Stimulated activated CD8-positive, alpha-beta memory T cell treated with anti-CD3 and anti-CD28 coated beads, Interleukin-4, amount 100 ng/mL, for 48 hours (primary cell): Measurements from ENCODE around the gene RPF1.
A peak's percentile ranks its signal among the peaks of the same experiment; 100 is the strongest.
"Not testable (repeated sequence)": the region's sequence is repeated elsewhere in the genome, so short reads cannot be mapped to it uniquely, and the experiment has no call there.

ENCODE experiments used
- DNase-seq: peaks from one replicate; pipeline ENCODE4 v3.0.0-alpha.2; 2020

Gene RPF1

GRCh38 chr1:84493747-84494146 is 14.7 kb downstream of the RPF1 start:
- DNase-seq = no peak

DNA sequence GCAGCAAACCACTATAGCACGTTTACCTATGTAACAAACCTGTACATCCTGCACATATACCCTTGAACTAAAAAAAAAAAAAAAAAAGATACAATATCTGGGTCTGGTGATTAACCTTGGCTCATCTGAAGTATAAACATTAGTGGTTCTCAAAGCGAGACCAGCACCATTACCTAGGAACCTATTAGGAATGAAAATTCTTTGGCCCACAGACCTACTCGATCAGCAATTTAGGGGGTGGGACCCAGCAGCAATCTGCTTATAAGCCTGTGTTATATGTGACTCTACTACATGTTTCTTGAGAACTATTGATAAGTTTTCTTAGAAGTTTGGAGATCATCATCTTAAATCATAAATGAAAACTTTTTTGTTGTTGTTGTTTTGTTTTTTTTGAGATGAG is 17.4 kb downstream of the RPF1 start:
- no peak for DNase-seq

- no peak for DNase-seq
These were observed 18.7 kb downstream of the RPF1 start for GRCh38 chr1:84497631-84498275.

DNA sequence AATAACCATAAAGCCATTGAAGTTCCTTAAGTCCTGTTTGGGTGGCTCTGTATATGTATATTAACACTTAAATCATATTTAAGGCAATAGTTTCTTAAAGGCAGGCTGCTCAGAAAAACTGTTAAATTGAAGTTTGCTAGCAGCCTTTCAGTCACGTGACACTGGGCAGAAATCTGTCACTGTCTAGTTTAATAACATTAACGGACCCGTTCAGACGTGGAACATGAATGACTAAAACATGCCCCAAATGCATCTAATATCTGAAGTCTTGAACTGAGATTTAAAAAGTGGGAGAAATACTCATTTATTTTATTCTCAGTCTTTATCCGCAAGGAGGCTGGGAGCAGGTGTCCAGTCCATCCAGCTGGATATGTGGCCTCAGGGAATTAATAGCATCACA is 23.9 kb downstream of the RPF1 start:
- DNase-seq = no peak

- DNase-seq = no peak
These were observed 25.8 kb downstream of the RPF1 start for GRCh38 chr1:84504580-84505492.

DNA sequence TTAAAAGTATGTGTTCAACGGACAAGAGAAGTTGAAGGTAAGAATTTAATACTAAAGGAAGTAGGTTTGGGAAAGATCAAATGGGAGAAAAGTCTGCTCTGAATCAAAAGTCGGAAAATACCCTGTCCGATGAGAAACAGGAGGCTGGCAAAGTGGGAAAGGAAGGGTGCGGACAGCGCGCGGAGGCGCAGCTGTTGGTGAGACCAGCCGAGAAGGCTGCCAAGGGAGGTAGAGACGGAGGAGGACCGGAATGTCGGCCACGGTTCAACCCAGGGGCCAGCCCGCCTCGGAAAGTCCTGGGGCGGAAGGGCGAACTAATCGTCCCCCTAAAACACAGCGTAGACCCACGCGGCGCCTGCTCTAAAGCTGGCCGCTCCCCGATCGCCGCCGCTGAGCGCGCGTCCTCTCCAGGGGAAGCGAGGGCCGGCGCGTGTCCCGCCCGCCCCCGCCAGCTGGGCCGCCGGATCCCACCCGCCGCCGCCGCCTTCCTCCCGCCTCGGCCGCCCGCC is 26.5 kb downstream of the RPF1 start:
- no peak for DNase-seq

DNA sequence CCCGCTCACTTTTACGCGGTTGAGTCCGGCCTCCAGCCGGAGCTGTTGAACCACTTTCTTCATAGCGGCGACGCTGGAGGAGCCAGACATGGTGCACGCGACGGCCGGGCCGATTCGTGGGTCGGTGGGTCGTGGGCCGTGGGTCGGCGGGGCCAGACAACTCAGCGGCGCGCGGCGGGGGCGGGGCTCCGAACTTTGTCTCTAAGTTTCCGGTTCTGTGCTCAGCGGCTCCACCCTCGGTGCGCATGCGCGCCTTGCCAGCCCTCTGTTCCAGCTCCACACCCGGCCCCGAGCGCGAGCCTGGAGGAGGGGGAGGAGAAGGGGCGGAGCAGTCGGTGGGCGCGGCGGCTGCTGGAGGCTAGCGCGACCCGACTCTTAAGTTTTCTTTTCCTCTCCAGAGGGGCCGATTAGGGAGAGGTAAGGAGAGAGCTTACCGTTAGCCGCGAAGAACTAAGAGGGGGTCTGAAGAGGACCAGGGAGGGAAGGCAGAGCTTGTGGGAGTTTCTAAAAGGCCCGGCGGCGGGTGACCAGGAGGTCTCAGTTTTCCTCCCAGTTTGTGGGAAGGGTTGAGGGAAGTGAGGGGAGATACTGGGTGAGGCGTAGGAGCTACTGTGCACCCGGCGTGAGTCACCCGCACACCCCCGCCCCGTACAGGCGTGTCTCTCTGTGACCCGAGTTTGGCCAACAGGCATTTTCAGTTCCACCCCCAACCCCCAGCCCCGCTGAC is 27.1 kb downstream of the RPF1 start, which contains the start of the genes GNG5 and SPATA1:
TSS of gene GNG5 (minus strand) at position 580 of the 727 bp plus-strand sequence. CDS start at position 90, 490 bp downstream.
TSS of gene SPATA1 (plus strand) at position 385 of the 727 bp plus-strand sequence. CDS start 9,974 bp downstream, outside the sequence.
- DNase-seq = peak; percentile 99

DNA sequence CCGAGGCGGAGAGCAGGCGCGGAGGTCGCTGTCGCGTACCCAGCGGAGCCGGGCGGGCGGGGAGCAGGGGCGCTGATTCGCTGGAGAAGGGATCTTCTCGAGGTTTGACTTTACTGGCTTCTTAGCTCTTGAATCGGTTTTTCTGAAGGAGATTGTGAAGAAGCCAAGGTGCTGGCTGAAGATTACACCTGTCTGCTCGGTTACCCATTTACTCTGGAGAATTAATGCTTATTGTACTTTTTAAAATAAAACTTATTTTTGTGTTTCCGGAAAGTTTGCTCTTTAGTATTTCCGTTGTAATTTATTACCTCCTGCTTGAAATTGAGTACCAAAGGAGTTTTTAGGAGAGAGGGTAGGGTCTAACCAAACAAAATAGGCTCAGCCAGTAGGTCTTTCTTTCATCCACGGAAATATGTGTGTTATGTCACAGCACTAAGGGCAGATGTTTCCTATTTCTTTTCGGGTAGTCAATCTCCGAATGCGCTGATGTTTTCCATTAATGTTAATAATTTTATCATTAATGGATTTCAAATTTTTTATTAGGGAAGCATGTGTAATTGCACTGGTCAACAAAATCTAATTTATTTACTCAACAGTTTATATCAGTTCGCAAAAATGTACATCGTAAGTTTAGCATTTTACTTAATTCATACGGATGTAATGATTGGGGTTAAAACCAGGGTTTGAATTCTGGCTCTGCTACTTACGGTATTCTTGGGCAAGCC is 27.8 kb downstream of the RPF1 start:
- no peak for DNase-seq

DNA sequence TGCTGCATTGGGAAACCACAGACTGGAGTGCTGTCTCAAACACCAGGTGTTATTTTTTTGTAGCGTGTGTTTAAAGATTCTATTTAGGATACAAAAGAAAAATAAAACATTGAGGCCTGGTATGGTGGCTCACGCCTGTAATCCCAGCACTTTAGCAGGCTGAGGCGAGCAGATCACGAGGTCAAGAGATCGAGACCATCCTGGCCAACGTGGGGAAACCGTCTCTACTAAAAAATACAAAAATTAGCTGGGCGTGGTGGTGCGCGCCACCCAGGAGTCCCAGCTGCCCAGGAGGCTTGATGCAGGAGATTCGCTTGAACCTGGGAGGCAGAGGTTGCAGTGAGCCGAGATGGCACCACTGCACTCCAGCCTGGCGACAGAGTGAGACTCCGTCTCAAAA is 28.8 kb downstream of the RPF1 start:
- not testable (repeated sequence) for DNase-seq

- DNase-seq = no peak
These were observed 29.4 kb downstream of the RPF1 start for GRCh38 chr1:84508510-84508909.

DNA sequence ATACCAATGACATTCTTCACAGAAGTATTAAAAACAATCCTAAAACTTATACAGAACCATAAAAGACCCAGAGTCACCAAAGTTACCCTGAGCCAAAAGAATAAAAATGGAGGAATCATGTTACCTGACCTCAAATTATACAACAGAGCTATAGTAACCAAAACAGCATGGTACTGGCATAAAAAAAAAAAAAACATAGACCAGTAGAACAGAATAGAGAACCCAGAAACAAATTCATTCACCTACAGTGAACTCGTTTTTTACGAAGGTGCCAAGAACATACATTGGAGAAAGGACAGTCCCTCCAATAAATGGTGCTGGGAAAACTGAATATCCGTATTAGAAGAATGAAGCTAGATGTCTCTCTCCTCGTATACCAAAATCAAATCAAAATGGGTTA is 30.0 kb downstream of the RPF1 start:
- DNase-seq = no peak

DNA sequence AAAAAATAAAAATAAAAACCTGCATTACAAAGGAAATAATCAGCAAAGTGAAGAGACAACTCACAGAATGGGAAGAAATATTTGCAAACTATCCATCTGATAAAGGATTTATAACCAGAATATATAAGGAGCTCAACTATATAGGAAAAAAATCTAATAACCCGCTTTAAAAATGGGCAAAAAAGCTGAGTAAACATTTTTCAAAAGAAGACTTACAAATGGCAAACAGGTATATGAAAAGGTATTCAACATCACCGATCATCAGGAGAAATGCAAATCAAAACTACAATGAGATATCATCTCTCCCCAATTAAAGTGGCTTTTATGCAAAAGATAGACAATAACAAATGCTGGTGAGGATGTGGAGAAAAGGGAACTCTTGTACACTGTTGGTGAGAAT is 31.1 kb downstream of the RPF1 start:
- no peak for DNase-seq

DNA sequence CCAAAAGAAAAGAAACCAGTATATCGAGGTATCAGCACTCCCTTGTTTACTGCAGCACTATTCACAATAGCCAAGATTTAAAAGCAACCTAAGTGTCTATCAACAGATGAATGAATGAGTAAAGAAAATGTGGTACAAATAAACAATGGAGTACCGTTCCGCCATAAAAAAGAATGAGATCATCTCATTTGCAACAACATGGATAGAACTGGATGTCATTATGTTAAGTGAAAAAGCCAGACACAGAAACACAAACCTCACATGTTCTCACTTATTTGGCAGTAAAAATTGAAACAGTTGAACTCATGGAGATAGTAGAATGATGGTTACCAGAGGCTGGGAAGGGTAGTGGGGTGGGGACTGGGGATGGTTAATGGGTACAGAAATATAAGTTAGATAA is 31.6 kb downstream of the RPF1 start:
- no peak for DNase-seq

DNA sequence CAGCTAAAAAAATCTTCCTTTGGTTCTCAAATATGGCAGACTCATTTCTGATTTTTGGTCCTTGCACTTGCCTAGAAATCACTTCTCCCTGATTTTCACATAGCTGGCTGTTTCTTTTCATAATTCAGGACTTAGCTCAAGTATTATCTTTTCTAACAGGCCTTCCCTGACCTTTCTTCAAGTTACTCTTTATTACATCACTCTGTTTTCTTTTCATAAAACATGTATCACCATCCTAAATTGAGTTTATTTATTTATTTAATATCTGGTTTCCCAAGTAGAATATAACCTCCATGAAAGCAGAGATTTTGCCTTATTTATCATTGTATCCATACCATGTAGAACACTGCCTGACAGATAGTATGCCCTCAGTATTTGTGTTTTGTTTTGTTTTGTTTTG is 45.5 kb downstream of the RPF1 start:
- no peak for DNase-seq

DNA sequence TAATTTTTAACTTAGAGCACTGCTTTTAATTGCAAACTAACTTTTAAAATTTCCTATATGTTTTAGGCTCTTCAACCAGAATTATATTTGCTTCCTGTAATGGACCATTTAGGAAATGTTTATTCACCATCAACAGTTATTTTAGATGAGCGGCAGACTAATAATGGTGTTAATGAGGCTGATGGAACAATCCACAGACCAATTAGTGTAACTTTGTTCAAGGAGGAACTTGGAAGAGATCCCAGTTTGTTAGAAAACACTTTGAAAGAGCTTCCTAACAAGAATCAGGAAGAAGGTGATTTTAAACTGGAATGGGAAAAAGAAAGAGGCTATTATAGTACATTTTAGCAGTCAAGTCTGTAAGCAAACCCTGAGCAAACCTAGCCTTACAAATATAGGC is 46.7 kb downstream of the RPF1 start:
- DNase-seq = no peak

DNA sequence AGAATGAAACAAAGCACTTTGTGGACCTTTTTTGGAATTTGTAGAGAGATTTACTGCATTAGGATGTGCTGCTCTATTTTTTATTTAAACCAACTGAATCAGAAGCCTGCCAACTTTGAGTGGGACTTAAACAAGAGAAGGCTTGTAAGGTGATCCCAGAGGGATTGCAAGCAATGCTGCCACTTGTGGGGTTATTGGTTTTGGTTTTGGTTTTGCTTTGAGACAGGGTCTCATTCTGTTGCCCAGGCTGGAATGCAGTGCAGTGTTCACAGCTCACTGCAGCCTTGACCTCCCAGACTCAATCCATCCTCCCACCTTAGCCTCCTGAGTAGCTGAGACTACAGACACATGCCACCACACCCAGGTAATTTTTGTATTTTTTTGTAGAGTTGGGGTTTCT is 59.5 kb downstream of the RPF1 start:
- no peak for DNase-seq

DNA sequence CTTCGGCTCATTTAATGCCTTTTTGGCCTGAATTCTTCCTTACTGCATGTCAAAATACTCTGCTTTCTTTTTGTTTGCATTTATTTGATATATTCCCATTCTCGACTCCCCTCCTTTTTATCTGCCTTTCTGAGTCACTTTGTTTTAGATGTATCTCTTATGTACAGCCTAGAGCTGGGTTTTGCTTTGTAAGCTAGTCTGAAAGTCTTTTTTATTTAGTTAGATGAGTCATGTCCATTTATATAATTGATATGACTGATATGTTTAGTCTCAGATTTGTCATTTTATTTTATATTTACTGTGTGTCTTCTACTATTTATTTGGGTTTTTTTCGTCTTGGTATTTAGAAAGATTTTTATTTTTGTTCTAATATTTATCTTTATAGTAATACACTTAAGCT is 60.9 kb downstream of the RPF1 start:
- DNase-seq = no peak

DNA sequence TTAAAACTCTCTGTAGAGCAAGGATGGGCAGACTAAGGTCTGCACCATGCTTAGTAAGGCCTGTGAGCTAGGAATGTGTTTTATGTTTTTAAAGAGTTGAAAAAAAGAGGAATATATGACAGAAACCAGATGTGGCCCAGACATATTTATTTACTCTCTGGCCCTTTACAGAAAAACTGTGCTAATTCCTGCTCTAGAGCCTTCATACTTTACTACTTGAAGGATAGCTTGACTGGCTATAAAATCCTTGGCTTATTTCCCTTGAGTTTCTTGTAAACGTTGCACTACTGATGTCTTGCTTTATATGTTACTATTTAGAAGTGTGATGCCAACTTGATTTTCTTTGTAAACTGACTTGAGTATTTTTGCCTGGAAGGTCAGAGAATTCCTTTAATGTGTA is 61.7 kb downstream of the RPF1 start:
- DNase-seq = no peak

DNA sequence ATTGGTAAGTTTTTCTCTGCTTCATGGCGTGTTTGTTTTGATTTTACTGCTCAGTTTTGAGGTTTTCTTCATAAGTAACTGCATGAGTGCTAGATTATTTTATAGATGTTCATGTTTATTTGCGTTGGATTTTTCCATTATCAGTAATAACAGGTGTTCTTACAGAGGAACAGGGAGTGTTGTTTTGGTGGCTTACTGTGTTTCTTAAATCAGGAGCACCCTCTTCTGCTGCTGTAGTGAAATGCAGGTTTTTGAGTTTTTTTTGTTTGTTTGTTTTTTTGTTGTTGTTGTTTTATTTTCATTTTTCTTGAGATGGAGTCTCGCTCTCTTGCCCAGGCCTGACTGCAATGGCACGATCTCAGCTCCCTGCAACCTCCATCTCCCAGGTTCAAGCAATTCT is 62.6 kb downstream of the RPF1 start:
- DNase-seq = no peak
